Stimulated activated CD4-positive, alpha-beta T cell treated with anti-CD3 and anti-CD28 coated beads, Interleukin-2, amount 100 ng/mL, for 48 hours (primary cell): ENCODE data around the gene SLC25A20.
"Not testable (repeated sequence)": the region's sequence is repeated elsewhere in the genome, so short reads cannot be mapped to it uniquely, and the experiment has no call there.

Source experiments
- DNase-seq, 2 donors: peaks; one replicate each; pipeline ENCODE4 v3.0.0-alpha.2; 2020

Gene SLC25A20

GRCh38 chr3:48898383-48899234 is at the start of gene SLC25A20:
TSS of gene SLC25A20 (minus strand) at chr3:48898882. CDS start at chr3:48898794, 88 bp downstream.
- DNase-seq, result peak; percentile 91 to 92

GRCh38 chr3:48945891-48946549 is 47.3 kb upstream of the SLC25A20 start:
- DNase-seq, result no peak

- DNase-seq, result no peak
Measured at GRCh38 chr3:48945432-48945831, 46.8 kb upstream of the SLC25A20 start.

- no peak for DNase-seq
Measured at GRCh38 chr3:48938689-48939088, 40.0 kb upstream of the SLC25A20 start.

- DNase-seq, result no peak
Measured at GRCh38 chr3:48938156-48938555, 39.5 kb upstream of the SLC25A20 start.

GRCh38 chr3:48935530-48935929 is 36.8 kb upstream of the SLC25A20 start:
- no peak for DNase-seq

GRCh38 chr3:48934333-48934991 is 35.8 kb upstream of the SLC25A20 start:
- DNase-seq, result no peak

GRCh38 chr3:48931944-48932580 is 33.4 kb upstream of the SLC25A20 start:
- no peak for DNase-seq

- no peak for DNase-seq
Measured at GRCh38 chr3:48930590-48930989, 31.9 kb upstream of the SLC25A20 start.

- DNase-seq, result no peak
Measured at GRCh38 chr3:48929358-48930035, 30.8 kb upstream of the SLC25A20 start.

GRCh38 chr3:48928679-48929078 is 30.0 kb upstream of the SLC25A20 start:
- DNase-seq, result no peak

GRCh38 chr3:48927928-48928327 is 29.2 kb upstream of the SLC25A20 start:
- no peak for DNase-seq

- peak in 1 of 2 donors; percentile 14 for DNase-seq
Measured at GRCh38 chr3:48926425-48927392, 28.0 kb upstream of the SLC25A20 start.

GRCh38 chr3:48919215-48920138 is 20.8 kb upstream of the SLC25A20 start:
- DNase-seq, result peak; percentile 36 to 41

GRCh38 chr3:48918388-48919214 is 19.9 kb upstream of the SLC25A20 start, which contains the start of gene ARIH2:
TSS of gene ARIH2 (plus strand) at chr3:48918842. CDS start at chr3:48927559, 8,717 bp downstream.
- DNase-seq, result peak; percentile 84 to 85

- no peak for DNase-seq
Measured at GRCh38 chr3:48915296-48915695, 16.6 kb upstream of the SLC25A20 start.

- DNase-seq, result not testable (repeated sequence)
Measured at GRCh38 chr3:48907026-48907425, 8.3 kb upstream of the SLC25A20 start.

- DNase-seq, result no peak
Measured at GRCh38 chr3:48899273-48899672, 591 bp upstream of the SLC25A20 start.
